D721Med (cell line): ENCODE results near the gene NAXD.
"Not testable (repeated sequence)": the region's sequence is repeated elsewhere in the genome, so short reads cannot be mapped to it uniquely, and the experiment has no call there.

Source experiments
- DNase-seq: peaks from one replicate; pipeline ENCODE4 v3.0.0; 2011; ENCODE audit warnings: low spot score; ENCODE audit not compliant: insufficient read length
- FAIRE-seq: peaks from 2 replicates; lab custom pipeline; 2011; peaks lifted over from hg19 to GRCh38; lab: Jason Lieb, UNC
- TF ChIP-seq, protein P1 (sequence below): IDR thresholded peaks from 2 replicates; pipeline ENCODE4 v1.5.1; 2012; ENCODE audit warnings: mild to moderate bottlenecking, control low read depth; ENCODE audit not compliant: insufficient read depth; ENCODE audit errors: missing control alignments

The NAXD gene

DNA sequence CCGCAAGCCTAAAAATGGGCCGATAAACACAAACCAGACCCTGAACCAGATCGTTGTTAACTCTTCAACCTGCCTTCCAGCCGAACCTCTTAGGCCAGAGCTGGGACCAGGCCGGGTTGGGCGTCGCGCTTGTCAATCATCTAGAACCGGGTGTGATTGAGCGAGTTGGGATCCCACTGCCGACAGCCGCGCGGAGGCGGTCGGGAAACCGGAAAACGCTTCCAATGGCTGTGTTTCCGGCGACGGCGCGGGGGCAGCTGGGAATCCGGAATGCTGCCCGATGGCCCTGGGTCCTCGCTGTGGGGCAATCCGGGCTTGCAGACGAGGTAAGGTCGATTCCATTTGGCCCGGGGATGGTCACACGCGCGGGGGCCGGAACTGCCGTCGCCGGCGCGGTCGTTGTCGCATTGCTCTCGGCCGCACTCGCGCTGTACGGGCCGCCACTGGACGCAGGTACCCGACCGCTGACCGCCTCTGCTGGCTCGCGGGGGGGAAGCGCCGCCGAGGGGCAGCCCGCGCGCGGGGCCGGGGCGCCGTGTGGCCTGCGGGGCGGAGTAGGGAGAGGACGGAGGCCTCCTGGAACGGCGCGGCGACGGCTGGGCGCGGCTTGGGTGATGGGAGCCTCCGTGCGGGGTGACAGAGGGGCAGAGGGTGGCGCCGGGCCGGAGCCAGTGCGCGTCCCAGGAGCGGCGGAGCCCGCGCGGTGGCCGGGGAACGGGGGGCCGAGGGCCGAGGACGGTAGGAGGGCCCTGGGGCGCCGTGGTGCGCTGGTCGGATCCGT, at the start of gene NAXD:
Gene NAXD (plus strand): TSS at position 224 of the 781 bp plus-strand sequence. CDS start 57 bp downstream, at position 281.
- FAIRE-seq (no peak), DNase-seq (peak; percentile 98)
- TF ChIP-seq, protein P1, sequence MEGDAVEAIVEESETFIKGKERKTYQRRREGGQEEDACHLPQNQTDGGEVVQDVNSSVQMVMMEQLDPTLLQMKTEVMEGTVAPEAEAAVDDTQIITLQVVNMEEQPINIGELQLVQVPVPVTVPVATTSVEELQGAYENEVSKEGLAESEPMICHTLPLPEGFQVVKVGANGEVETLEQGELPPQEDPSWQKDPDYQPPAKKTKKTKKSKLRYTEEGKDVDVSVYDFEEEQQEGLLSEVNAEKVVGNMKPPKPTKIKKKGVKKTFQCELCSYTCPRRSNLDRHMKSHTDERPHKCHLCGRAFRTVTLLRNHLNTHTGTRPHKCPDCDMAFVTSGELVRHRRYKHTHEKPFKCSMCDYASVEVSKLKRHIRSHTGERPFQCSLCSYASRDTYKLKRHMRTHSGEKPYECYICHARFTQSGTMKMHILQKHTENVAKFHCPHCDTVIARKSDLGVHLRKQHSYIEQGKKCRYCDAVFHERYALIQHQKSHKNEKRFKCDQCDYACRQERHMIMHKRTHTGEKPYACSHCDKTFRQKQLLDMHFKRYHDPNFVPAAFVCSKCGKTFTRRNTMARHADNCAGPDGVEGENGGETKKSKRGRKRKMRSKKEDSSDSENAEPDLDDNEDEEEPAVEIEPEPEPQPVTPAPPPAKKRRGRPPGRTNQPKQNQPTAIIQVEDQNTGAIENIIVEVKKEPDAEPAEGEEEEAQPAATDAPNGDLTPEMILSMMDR: no peak

GRCh38 chr13:110566171-110566570, 49.2 kb upstream of the NAXD start:
- FAIRE-seq (no peak), DNase-seq (no peak)
- TF ChIP-seq, protein P1: no peak

DNA sequence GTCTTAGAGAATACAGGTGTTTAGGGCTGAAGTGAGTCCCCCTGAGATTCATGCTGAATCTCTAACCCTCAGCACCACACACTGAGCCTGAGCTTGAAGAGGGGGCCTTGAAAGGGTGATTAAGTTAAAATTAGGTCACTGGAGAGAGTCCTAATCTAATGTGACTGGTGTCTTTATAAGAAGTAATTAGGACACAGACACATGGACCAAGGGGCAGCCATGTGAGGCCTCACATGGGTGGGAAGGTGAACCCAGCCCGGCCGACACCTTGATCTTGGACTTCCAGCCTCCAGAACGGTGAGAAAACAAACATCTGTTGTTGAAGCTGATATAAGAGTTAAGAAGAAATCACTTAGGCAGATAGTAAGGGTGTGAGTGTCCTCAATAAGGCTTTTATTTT, 46.7 kb upstream of the NAXD start:
- DNase-seq (no peak), FAIRE-seq (no peak)
- TF ChIP-seq, protein P1: no peak

DNA sequence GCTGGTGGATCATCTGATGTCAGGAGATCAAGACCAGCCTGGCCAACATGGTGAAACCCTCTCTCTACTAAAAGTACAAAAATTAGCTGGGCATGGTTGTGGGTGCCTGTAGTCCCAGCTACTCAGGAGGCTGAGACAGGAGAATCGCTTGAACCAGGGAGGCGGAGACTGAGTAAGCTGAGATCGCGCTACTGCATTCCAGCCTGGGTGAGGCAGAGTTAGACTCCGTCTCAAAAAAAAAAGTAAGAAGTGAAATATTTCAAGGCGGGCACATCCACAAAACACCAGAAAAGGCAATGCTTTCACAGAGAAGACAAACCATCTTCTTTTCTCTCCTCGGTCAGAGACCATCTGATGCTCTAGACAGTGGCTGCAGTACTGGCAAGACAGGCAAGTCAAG, 45.4 kb upstream of the NAXD start:
- not testable (repeated sequence) for FAIRE-seq, DNase-seq

- FAIRE-seq (no peak), DNase-seq (no peak)
Measured at GRCh38 chr13:110570886-110571285, 44.5 kb upstream of the NAXD start.

DNA sequence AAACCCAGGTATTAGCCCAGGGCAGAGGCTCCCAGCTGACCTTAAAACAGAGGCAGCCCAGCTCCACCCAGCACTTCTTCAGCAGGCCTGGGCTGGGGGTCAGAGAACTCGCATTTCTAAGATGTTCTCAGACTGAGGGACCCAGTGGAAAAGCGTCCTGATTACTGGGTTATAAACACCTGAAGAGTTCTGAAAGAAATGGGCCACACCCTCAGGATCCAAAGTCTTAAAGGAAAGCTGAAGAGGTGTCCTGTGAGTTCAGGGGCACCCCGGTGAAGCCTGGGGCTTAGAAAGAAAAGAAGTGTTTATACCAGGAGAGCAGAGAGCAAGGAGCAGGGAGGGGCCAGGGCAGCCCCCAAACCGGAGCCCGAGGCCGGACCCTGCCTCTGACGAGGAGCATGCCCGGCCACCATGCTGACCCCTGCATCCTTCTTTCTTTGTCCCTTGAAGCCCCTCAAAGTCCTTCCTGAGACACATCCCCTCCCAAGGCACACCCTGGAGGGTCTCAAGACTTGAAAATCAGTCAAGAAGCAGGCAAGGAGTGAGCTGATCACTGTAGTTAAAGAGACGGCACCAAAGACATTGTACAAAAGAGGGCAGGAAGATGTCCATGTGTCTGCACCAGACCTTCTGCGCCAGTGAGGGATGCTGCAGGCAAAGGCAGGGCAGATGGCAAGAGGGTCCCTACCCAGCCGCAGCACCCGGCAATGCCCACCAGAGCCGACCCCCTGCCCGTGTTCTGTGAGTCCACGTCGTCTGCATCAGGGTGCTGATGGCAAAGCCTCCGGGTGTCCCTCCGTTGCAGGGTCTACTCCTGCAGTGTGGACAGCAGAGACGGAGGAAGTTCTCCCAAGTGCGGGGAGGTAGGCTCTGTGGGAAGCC, 43.2 kb upstream of the NAXD start:
- no peak for FAIRE-seq
- TF ChIP-seq, protein P1: no peak
- DNase-seq: no peak

More at GRCh38 chr13:110570886-110571285, 44.5 kb upstream of the NAXD start:
- TF ChIP-seq, protein P1: no peak

DNA sequence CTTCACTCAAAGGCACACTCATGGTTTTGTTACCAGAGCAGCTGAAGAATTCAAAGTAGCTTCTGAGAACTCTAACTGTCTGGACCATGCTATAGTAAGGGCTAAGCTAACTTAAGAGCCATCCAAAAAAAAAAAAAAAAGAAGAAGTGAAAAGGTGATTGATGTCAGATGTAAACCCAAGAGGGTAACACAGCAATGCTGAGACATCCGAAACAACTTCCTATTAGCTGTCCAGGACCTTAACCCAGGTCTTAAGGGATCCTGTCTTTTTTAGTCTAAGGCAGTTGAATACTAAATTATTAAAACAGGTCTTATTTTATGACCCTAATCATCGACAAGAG, 42.6 kb upstream of the NAXD start:
- TF ChIP-seq, protein P1: no peak
- DNase-seq (no peak), FAIRE-seq (no peak)
